Measurements from ENCODE around the gene MTTP.
"Not testable (repeated sequence)": the region's sequence is repeated elsewhere in the genome, so short reads cannot be mapped to it uniquely, and the experiment has no call there.

The MTTP gene

GRCh38 chr4:99574530-99575324, at the start of gene MTTP:
Gene MTTP (plus strand): TSS chr4:99574824. CDS start chr4:99574910, 86 bp downstream.
- DNase-seq (ENCODE audit: low spot score), result no peak

- no peak for DNase-seq (ENCODE audit: low spot score)
Measured at GRCh38 chr4:99529228-99529627, 45.4 kb upstream of the MTTP start.

- no peak for DNase-seq (ENCODE audit: low spot score)
Measured at GRCh38 chr4:99529956-99530355, 44.7 kb upstream of the MTTP start.

- not testable (repeated sequence) for DNase-seq (ENCODE audit: low spot score)
Measured at GRCh38 chr4:99534699-99535098, 39.9 kb upstream of the MTTP start.

- DNase-seq (ENCODE audit: low spot score), result no peak
Measured at GRCh38 chr4:99536271-99536670, 38.4 kb upstream of the MTTP start.

GRCh38 chr4:99536848-99537247, 37.8 kb upstream of the MTTP start:
- no peak for DNase-seq (ENCODE audit: low spot score)

- no peak for DNase-seq (ENCODE audit: low spot score)
Measured at GRCh38 chr4:99537674-99538073, 37.0 kb upstream of the MTTP start.

GRCh38 chr4:99540277-99540939, 34.2 kb upstream of the MTTP start:
- DNase-seq (ENCODE audit: low spot score), result no peak

- no peak for DNase-seq (ENCODE audit: low spot score)
Measured at GRCh38 chr4:99552872-99553271, 21.8 kb upstream of the MTTP start.

GRCh38 chr4:99563310-99564186, 11.1 kb upstream of the MTTP start, which contains the start of gene TRMT10A:
Gene TRMT10A (minus strand): TSS chr4:99564039. CDS start chr4:99559338, 4,701 bp downstream.
- peak; percentile 97 for DNase-seq (ENCODE audit: low spot score)

GRCh38 chr4:99564921-99565320, 9.7 kb upstream of the MTTP start:
- DNase-seq (ENCODE audit: low spot score), result no peak

GRCh38 chr4:99571883-99572282, 2.7 kb upstream of the MTTP start:
- no peak for DNase-seq (ENCODE audit: low spot score)

GRCh38 chr4:99572527-99573240, 1.9 kb upstream of the MTTP start:
- DNase-seq (ENCODE audit: low spot score), result no peak

- no peak for DNase-seq (ENCODE audit: low spot score)
Measured at GRCh38 chr4:99573735-99574368, 772 bp upstream of the MTTP start.

GRCh38 chr4:99578714-99579113, 4.1 kb downstream of the MTTP start:
- no peak for DNase-seq (ENCODE audit: low spot score)

GRCh38 chr4:99585516-99585915, 10.9 kb downstream of the MTTP start:
- DNase-seq (ENCODE audit: low spot score), result no peak

GRCh38 chr4:99586322-99586721, 11.7 kb downstream of the MTTP start:
- no peak for DNase-seq (ENCODE audit: low spot score)

- no peak for DNase-seq (ENCODE audit: low spot score)
Measured at GRCh38 chr4:99586797-99587196, 12.2 kb downstream of the MTTP start.

- DNase-seq (ENCODE audit: low spot score), result no peak
Measured at GRCh38 chr4:99587309-99587708, 12.7 kb downstream of the MTTP start.

- DNase-seq (ENCODE audit: low spot score), result no peak
Measured at GRCh38 chr4:99587803-99588202, 13.2 kb downstream of the MTTP start.

- DNase-seq (ENCODE audit: low spot score), result no peak
Measured at GRCh38 chr4:99591757-99592156, 17.1 kb downstream of the MTTP start.
